Liver (tissue), 9 donors: ENCODE results near the gene GHRL. TPM values are rescaled to one million over a fixed set of nuclear protein-coding genes. Genes with fewer than 3 reads are reported as not detected.

ENCODE experiments used
- DNase-seq: peaks from one replicate; pipeline ENCODE4 v3.0.0-alpha.2; 2017; ENCODE audit warnings: low spot score
- H3K27ac ChIP-seq, 2 donors: one replicate each; pipeline ENCODE4 v1.7.0; 2013; ENCODE audit warnings: inconsistent platforms in 2 of 2, low read length in 2 of 2, control low read depth in 1 of 2, low read depth in 1 of 2, mild to moderate bottlenecking in 1 of 2
- H3K27me3 ChIP-seq, 4 donors: one replicate each; pipeline versions ENCODE4 v1.6.1 to v1.7.0; 2013; ENCODE audit warnings: low read length in 3 of 4, inconsistent platforms in 1 of 4, mild to moderate bottlenecking in 1 of 4, moderate library complexity in 1 of 4; ENCODE audit not compliant: control insufficient read depth in 4 of 4, insufficient read depth in 4 of 4
- H3K36me3 ChIP-seq, 4 donors: one replicate each; pipeline versions ENCODE4 v1.6.1 to v1.7.0; 2013; ENCODE audit warnings: low read length in 3 of 4, mild to moderate bottlenecking in 3 of 4, low read depth in 1 of 4, moderate library complexity in 1 of 4; ENCODE audit not compliant: control insufficient read depth in 4 of 4, insufficient read depth in 3 of 4
- H3K4me1 ChIP-seq, 4 donors: one replicate each; pipeline versions ENCODE4 v1.6.1 to v1.7.0; 2013; ENCODE audit warnings: low read length in 3 of 4, mild to moderate bottlenecking in 3 of 4, moderate library complexity in 1 of 4; ENCODE audit not compliant: control insufficient read depth in 4 of 4, insufficient read depth in 4 of 4
- H3K4me3 ChIP-seq, 3 donors: one replicate each; pipeline versions ENCODE4 v1.6.1 to v1.7.0; 2013; ENCODE audit warnings: low read length in 3 of 3, control low read depth in 1 of 3, low read depth in 1 of 3, mild to moderate bottlenecking in 1 of 3
- H3K9ac ChIP-seq, 2 donors: one replicate each; pipeline ENCODE4 v1.7.0; 2013; ENCODE audit warnings: low read length in 2 of 2, mild to moderate bottlenecking in 2 of 2, moderate library complexity in 2 of 2, control low read depth in 1 of 2, low read depth in 1 of 2
- H3K9me3 ChIP-seq, 4 donors: one replicate each; pipeline versions ENCODE4 v1.6.1 to v1.7.0; 2013; ENCODE audit warnings: low read length in 3 of 4; ENCODE audit not compliant: control insufficient read depth in 4 of 4
- EGR1 ChIP-seq, 2 donors: IDR thresholded peaks; 2 replicates each; pipeline ENCODE4 v1.6.1; 2016 to 2018; ENCODE audit warnings: antibody characterized with exemption in 2 of 2, low read depth in 2 of 2
- FOXA1 ChIP-seq: IDR thresholded peaks from 2 replicates; pipeline ENCODE4 v1.6.1; 2016; ENCODE audit warnings: antibody characterized with exemption
- FOXA2 ChIP-seq: IDR thresholded peaks from 2 replicates; pipeline ENCODE4 v1.6.1; 2016; ENCODE audit warnings: antibody characterized with exemption
- GABPA ChIP-seq, 2 donors: IDR thresholded peaks in 1 of 2; conservative IDR thresholded peaks in 1 of 2; 2 replicates each; pipeline ENCODE4 v1.6.1; 2016; ENCODE audit warnings: antibody characterized with exemption in 2 of 2, mild to moderate bottlenecking in 1 of 2, moderate library complexity in 1 of 2
- HNF4A ChIP-seq, 2 donors: conservative IDR thresholded peaks; 2 replicates each; pipeline ENCODE4 v1.6.1; 2016; ENCODE audit warnings: antibody characterized with exemption in 2 of 2, mild to moderate bottlenecking in 2 of 2
- HNF4G ChIP-seq: IDR thresholded peaks from 2 replicates; pipeline ENCODE4 v1.6.1; 2016; ENCODE audit warnings: antibody characterized with exemption
- JUND ChIP-seq, 2 donors: IDR thresholded peaks; 2 replicates each; pipeline ENCODE4 v1.6.1; 2016; ENCODE audit warnings: antibody characterized with exemption in 2 of 2
- NR2F2 ChIP-seq: IDR thresholded peaks from 2 replicates; pipeline ENCODE4 v1.6.1; 2016; ENCODE audit warnings: antibody characterized with exemption
- SP1 ChIP-seq: IDR thresholded peaks from 2 replicates; pipeline ENCODE4 v1.6.1; 2018; ENCODE audit warnings: antibody characterized with exemption, mild to moderate bottlenecking
- TAF1 ChIP-seq: conservative IDR thresholded peaks from 2 replicates; pipeline ENCODE4 v1.6.1; 2016; ENCODE audit warnings: antibody characterized with exemption, mild to moderate bottlenecking
- YY1 ChIP-seq: IDR thresholded peaks from 2 replicates; pipeline ENCODE4 v1.6.1; 2016; ENCODE audit warnings: antibody characterized with exemption, mild to moderate bottlenecking
- WGBS: extraction: QIAGEN DNeasy Blood & Tissue Kit; methylation state at CpG from one replicate; pipeline ENCODE4 v1.1.7; 2013; 5-methylcytosine and 5-hydroxymethylcytosine counted together
- polyA plus RNA-seq, 2 donors: library from polyadenylated mRNA; stranded (reverse) in 1 of 2; unstranded in 1 of 2; fragments of 200-250 nt in 1 of 2; fragments of >200 nt in 1 of 2; fragmentation: Nextera tagmentation in 1 of 2; extraction: Ambion mirVana in 1 of 2; gene quantifications; one replicate each; pipeline versions ENCODE4 v1.2.1 to v1.2.3, GENCODE V29; 2013 to 2015
- total RNA-seq, 2 donors: library from RNA; depleted of rRNA; stranded (reverse); fragments of >200 nt; gene quantifications; one replicate each; pipeline ENCODE4 v1.2.3, GENCODE V29; 2014
- TF ChIP-seq, protein P1 (sequence below): IDR thresholded peaks from 2 replicates; pipeline ENCODE4 v1.6.1; 2016; ENCODE audit warnings: antibody characterized with exemption
- TF ChIP-seq, protein P2 (sequence below): fragments of 150-350 bp; IDR thresholded peaks from 2 replicates; pipeline ENCODE4 v1.5.1; 2017; ENCODE audit warnings: improper control_type of control experiment, low read depth, low read length; ENCODE audit not compliant: missing input control
- TF ChIP-seq, protein P3 (sequence below): IDR thresholded peaks from 2 replicates; pipeline ENCODE4 v1.6.1; 2016; ENCODE audit warnings: antibody characterized with exemption
- TF ChIP-seq, protein P4 (sequence below): IDR thresholded peaks from 2 replicates; pipeline ENCODE4 v1.6.1; 2016; ENCODE audit warnings: antibody characterized with exemption
- TF ChIP-seq, protein P5 (sequence below): IDR thresholded peaks from 2 replicates; pipeline ENCODE4 v1.6.1; 2016; ENCODE audit warnings: antibody characterized with exemption, mild to moderate bottlenecking
- donor health status: healthy.
- donor health status: healthy.
- donor health status: healthy.
- donor health status: healthy.
- donor health status: healthy.

Gene GHRL
- total and polyA plus RNA-seq, 4 donors: 0.08 to 1.3 (median 0.27) TPM

DNA sequence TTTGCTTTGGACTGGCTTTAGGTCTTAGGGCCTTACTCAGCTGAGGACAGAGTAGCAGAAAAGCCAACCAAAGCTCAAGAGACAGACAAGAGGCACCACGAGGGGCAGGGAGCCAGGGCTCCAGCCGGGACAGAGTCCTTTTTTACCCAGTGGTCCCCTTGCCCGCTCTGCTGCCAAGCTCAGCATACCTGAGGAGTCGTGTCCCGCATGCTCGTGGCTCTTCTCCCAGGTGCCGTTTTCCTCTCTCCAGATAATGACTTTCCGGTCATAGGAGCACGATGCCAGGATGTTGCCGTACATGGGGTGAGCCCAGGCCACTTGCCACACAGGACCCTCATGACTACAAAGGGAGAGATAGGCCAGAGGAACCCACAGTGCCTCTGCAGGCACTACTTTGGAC, 19.6 kb upstream of the GHRL start:
- peaks cover 0 to 6% (median 2%) of the 10 kb centered on the region in 4 donors for H3K4me1 ChIP-seq
- TF ChIP-seq, protein P1, sequence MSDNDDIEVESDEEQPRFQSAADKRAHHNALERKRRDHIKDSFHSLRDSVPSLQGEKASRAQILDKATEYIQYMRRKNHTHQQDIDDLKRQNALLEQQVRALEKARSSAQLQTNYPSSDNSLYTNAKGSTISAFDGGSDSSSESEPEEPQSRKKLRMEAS: no peak
- TF ChIP-seq NR2F2: no peak
- WGBS: 88% methylated on average over 10 of the region's 10 CpGs
- H3K9me3 ChIP-seq: no peaks in the 10 kb centered on the region
- no peak overlapping the region for H3K27ac ChIP-seq
- no peak for DNase-seq
- H3K4me3 ChIP-seq: no peak overlapping the region
- H3K27me3 ChIP-seq: no peaks in the 10 kb centered on the region
- H3K9ac ChIP-seq: no peak overlapping the region
- H3K36me3 ChIP-seq: peaks cover 19 to 80% (median 59%) of the 10 kb centered on the region in 4 donors

DNA sequence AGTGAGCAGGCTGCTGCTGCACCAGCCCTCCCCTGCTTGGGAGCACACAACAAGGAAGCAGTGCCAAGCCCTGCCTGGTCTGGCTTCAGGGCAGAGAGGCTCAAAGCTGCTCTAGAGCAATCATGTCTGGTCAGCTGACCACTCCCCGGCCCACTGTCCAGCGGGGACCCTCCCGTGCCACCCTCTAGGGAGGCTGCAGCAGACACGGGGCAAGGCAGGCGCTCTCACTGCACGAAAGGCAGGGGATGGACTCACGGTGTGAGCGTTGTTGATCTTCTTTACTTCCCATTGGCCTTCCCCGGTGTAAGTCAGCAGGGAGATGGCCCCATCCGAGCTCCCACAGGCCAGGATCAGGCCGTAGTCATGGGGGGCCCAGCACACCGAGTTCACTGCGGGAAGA, 19.0 kb upstream of the GHRL start:
- no peak overlapping the region for H3K9ac ChIP-seq
- no peak overlapping the region for H3K4me3 ChIP-seq
- DNase-seq: no peak
- H3K9me3 ChIP-seq: no peaks in the 10 kb centered on the region
- H3K27me3 ChIP-seq: no peaks in the 10 kb centered on the region
- H3K27ac ChIP-seq: no peak overlapping the region
- TF ChIP-seq, protein P2, sequence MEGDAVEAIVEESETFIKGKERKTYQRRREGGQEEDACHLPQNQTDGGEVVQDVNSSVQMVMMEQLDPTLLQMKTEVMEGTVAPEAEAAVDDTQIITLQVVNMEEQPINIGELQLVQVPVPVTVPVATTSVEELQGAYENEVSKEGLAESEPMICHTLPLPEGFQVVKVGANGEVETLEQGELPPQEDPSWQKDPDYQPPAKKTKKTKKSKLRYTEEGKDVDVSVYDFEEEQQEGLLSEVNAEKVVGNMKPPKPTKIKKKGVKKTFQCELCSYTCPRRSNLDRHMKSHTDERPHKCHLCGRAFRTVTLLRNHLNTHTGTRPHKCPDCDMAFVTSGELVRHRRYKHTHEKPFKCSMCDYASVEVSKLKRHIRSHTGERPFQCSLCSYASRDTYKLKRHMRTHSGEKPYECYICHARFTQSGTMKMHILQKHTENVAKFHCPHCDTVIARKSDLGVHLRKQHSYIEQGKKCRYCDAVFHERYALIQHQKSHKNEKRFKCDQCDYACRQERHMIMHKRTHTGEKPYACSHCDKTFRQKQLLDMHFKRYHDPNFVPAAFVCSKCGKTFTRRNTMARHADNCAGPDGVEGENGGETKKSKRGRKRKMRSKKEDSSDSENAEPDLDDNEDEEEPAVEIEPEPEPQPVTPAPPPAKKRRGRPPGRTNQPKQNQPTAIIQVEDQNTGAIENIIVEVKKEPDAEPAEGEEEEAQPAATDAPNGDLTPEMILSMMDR: no peak
- TF ChIP-seq FOXA2: no peak
- no peak for TF ChIP-seq TAF1
- TF ChIP-seq, protein P3, sequence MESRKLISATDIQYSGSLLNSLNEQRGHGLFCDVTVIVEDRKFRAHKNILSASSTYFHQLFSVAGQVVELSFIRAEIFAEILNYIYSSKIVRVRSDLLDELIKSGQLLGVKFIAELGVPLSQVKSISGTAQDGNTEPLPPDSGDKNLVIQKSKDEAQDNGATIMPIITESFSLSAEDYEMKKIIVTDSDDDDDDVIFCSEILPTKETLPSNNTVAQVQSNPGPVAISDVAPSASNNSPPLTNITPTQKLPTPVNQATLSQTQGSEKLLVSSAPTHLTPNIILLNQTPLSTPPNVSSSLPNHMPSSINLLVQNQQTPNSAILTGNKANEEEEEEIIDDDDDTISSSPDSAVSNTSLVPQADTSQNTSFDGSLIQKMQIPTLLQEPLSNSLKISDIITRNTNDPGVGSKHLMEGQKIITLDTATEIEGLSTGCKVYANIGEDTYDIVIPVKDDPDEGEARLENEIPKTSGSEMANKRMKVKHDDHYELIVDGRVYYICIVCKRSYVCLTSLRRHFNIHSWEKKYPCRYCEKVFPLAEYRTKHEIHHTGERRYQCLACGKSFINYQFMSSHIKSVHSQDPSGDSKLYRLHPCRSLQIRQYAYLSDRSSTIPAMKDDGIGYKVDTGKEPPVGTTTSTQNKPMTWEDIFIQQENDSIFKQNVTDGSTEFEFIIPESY: no peak
- TF ChIP-seq FOXA1: no peak
- no peak for TF ChIP-seq YY1
- no peak for TF ChIP-seq NR2F2
- no peak for TF ChIP-seq GABPA (IDR thresholded peaks at IDR 0.05 in 1 of 2, conservative IDR thresholded peaks at IDR 0.05 in 1 of 2)
- TF ChIP-seq, protein P1: no peak
- TF ChIP-seq, protein P4, sequence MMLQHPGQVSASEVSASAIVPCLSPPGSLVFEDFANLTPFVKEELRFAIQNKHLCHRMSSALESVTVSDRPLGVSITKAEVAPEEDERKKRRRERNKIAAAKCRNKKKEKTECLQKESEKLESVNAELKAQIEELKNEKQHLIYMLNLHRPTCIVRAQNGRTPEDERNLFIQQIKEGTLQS: no peak
- TF ChIP-seq, protein P5, sequence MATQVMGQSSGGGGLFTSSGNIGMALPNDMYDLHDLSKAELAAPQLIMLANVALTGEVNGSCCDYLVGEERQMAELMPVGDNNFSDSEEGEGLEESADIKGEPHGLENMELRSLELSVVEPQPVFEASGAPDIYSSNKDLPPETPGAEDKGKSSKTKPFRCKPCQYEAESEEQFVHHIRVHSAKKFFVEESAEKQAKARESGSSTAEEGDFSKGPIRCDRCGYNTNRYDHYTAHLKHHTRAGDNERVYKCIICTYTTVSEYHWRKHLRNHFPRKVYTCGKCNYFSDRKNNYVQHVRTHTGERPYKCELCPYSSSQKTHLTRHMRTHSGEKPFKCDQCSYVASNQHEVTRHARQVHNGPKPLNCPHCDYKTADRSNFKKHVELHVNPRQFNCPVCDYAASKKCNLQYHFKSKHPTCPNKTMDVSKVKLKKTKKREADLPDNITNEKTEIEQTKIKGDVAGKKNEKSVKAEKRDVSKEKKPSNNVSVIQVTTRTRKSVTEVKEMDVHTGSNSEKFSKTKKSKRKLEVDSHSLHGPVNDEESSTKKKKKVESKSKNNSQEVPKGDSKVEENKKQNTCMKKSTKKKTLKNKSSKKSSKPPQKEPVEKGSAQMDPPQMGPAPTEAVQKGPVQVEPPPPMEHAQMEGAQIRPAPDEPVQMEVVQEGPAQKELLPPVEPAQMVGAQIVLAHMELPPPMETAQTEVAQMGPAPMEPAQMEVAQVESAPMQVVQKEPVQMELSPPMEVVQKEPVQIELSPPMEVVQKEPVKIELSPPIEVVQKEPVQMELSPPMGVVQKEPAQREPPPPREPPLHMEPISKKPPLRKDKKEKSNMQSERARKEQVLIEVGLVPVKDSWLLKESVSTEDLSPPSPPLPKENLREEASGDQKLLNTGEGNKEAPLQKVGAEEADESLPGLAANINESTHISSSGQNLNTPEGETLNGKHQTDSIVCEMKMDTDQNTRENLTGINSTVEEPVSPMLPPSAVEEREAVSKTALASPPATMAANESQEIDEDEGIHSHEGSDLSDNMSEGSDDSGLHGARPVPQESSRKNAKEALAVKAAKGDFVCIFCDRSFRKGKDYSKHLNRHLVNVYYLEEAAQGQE: no peak
- TF ChIP-seq HNF4G: no peak
- TF ChIP-seq SP1: no peak
- TF ChIP-seq JUND (IDR thresholded peaks at IDR 0.05): no peak
- no peak for TF ChIP-seq EGR1 (IDR thresholded peaks at IDR 0.05; ENCODE audit: low read depth in 2 of 2)
- TF ChIP-seq HNF4A (conservative IDR thresholded peaks at IDR 0.05): no peak
- peaks cover 19 to 76% (median 61%) of the 10 kb centered on the region in 4 donors for H3K36me3 ChIP-seq
- no peaks in the 10 kb centered on the region for H3K4me1 ChIP-seq
- 95% methylated on average over 13 of the region's 13 CpGs for WGBS
